Retinal pigment epithelial cell (primary cell): Measurements from ENCODE around the gene EZH2.

ENCODE experiments used
- DNase-seq: peaks from one replicate; pipeline ENCODE4 v3.0.0-alpha.2; 2010; ENCODE audit warnings: low read depth
- H3K4me3 ChIP-seq: 2 replicates; pipeline ENCODE4 v1.5.1; 2011; ENCODE audit warnings: mild to moderate bottlenecking, low read length, control low read depth, moderate library complexity
- TF ChIP-seq, protein P1 (sequence below): conservative IDR thresholded peaks from 2 replicates; pipeline ENCODE4 v1.5.1; 2011; ENCODE audit warnings: low read depth, low read length, control low read depth, inconsistent platforms

The EZH2 gene

DNA sequence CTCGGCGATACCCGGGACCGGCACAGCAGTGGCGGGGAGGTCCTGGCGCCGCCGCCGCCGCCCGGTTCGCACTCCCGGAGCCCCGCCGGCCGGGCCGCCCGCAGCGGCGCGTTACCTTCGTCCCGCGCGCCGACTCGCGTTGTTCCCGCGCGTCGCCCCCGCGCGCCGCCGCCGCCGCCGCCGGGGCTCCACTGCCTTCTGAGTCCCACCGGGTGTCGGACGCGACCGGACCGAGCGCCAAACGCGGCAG is at the start of gene EZH2:
Gene EZH2, minus strand, starts transcription at position 243 of the 250 bp plus-strand sequence. CDS start 36,993 bp downstream, outside the sequence.
- DNase-seq = no peak

DNA sequence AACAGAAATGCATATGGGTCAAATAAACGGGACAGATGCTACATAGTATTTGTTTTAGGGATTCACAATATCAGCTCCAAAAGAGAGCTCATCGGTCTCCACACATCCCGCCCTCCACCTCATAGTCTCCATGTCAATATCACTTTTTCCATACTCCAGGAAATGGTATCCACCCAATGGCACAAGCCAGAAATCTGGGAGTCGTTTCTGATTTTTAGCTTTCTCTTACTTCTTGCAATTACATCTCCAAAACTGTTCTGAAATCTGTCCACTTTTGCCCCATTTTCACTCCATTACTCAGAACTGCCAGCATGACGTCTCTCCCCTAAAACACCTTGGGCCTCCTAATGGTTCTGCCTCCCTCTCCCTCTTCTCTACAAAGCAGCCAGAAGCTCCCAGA is 47.4 kb upstream of the EZH2 start:
- H3K4me3 ChIP-seq = no peak overlapping the region
- no peak for DNase-seq
- TF ChIP-seq, protein P1, sequence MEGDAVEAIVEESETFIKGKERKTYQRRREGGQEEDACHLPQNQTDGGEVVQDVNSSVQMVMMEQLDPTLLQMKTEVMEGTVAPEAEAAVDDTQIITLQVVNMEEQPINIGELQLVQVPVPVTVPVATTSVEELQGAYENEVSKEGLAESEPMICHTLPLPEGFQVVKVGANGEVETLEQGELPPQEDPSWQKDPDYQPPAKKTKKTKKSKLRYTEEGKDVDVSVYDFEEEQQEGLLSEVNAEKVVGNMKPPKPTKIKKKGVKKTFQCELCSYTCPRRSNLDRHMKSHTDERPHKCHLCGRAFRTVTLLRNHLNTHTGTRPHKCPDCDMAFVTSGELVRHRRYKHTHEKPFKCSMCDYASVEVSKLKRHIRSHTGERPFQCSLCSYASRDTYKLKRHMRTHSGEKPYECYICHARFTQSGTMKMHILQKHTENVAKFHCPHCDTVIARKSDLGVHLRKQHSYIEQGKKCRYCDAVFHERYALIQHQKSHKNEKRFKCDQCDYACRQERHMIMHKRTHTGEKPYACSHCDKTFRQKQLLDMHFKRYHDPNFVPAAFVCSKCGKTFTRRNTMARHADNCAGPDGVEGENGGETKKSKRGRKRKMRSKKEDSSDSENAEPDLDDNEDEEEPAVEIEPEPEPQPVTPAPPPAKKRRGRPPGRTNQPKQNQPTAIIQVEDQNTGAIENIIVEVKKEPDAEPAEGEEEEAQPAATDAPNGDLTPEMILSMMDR = no peak

More for the DNA sequence above, at the start of gene EZH2:
- peak within 1 kb of the TSS; percentile 90 for H3K4me3 ChIP-seq
- TF ChIP-seq, protein P1 = no peak

DNA sequence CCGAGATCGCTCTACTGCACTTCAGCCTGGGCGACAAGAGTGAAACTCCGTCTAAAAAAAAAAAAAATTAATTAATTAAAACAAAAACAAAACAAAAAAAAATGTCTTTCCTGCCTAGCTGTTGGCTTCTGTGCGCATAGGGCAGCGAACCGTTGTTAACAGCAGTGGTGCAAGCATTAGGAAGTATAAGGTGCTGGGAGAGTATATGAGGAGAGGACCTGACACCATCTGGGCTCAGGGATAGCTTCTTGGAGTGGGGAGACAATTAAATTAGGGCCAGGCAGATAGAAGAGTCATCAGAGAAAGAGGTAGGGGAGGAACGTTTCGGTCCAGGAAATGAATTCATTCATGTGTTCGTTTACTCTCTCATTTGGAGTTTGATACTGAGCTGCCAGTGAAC is 46.2 kb upstream of the EZH2 start:
- DNase-seq = no peak
- no peak overlapping the region for H3K4me3 ChIP-seq
- TF ChIP-seq, protein P1 = no peak

DNA sequence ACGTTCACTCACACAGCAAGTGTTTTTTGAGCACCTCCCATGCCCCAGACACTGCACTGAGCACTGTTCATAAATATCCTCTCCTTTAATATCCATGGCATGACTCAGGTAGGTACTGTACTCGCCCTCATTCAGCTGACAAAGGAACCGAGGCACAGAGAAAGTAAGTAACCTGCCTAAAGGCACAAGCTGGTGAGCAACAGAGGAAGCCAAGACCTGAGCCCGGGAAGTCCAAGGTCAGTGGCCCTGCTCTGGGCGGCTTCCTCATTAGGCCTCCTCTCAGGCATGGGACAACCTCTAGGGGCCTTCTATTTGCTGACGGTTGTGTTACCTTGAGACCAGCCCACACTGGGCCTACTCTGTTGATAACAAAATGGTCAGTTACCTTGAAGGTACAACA is 45.1 kb upstream of the EZH2 start:
- no peak for DNase-seq

DNA sequence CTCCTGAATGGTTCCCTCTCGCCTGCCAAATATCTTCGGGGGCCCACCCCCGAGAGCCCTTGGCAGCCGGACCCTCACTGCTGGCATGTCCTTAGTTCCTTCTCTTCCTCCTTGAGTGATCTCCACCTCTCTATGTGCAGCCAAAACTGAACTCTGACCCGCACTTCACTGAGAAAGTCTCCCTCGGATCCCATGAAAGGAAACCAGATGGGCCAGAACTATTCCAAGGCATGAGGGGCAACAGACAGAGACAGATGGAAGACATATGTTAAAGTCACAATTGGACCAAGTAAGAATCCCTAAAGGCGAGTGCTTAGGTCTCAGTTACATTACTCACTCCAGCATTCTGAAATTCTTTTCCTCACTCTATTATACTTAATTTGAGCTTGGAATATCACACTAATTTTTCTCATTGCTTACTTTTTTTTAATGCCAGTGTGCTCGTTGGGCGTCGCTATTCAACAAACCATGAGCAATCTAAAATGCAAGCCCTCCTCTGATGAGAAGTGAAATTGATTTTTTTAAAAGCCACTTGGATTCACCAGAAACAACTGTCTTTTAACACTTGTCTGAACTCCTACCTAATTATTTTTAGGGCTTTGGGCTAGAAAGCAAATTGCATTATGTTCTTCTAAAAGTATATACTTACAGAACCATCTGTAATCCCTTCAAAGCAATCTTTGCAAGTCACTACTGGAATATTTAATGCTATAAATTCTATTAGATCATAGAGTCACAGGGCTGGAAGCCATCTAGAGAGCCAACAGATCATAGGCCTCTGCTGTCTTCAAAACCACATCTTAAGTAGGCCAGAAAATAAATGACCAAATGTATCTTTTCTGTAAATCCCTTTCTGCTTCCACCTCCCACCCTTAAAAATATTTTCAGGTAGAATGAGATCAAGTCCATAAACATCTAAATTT is 43.3 kb upstream of the EZH2 start:
- H3K4me3 ChIP-seq = no peak overlapping the region
- TF ChIP-seq, protein P1 = no peak
- no peak for DNase-seq

More for the DNA sequence above, 45.1 kb upstream of the EZH2 start:
- H3K4me3 ChIP-seq = no peak overlapping the region
- TF ChIP-seq, protein P1 = no peak

DNA sequence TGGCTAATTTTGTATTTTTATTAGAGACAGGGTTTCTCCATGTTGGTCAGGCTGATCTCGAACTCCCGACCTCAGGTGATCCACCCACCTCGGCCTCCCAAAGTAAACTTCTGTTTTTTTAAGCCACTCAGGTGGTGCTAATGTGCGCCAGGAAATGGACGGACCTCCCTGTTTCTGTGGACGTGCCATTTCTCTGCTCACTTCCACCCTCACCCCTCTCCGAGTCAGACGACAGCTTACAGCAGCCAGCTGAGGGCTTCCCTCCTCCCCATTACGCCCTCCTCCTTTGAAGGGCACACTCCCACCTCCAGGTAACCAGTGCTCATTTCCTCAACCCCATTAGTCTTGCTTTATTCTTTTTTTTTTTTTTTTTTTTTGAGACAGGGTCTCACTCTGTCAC is 41.7 kb upstream of the EZH2 start:
- H3K4me3 ChIP-seq = no peak overlapping the region
- DNase-seq = no peak
- TF ChIP-seq, protein P1 = no peak

DNA sequence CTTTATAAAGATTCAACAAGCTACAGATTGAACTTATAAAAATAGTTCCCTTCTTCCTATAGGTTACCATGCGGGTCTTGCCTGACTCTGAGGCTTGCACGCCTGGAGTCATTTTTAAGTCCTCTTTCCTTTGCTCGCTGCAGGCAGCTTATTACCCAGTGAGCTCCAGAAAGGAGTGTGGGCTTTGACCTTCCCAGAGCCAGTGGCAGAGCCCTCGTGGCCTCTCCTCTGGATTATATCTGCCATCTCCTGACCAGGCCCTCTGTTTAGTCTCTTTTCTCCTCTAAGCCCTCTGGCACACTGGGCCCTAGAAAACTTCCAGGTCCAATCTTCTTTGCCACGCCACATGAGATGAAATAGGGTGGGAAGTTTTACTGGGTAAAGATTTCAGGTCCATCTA is 39.9 kb upstream of the EZH2 start:
- DNase-seq = no peak
- H3K4me3 ChIP-seq = no peak overlapping the region
- TF ChIP-seq, protein P1 = no peak
